SU-DHL-6 (cell line): ENCODE measurements around the gene ACMSD.

Source experiments
- H2AFZ ChIP-seq: fragments of 200-600 bp; sonication (generic); 2 replicates; pipeline ENCODE4 v1.6.1; 2014; ENCODE audit warnings: low read depth, mild to moderate bottlenecking, moderate library complexity, mixed read lengths, antibody characterized with exemption, low read length; ENCODE audit not compliant: severe bottlenecking
- H3F3A ChIP-seq: fragments of 200-600 bp; shearing (Covaris generic); 2 replicates; pipeline ENCODE4 v1.6.0; 2016; ENCODE audit warnings: antibody characterized with exemption, mild to moderate bottlenecking; ENCODE audit not compliant: insufficient read depth
- H3K27ac ChIP-seq: fragments of 200-600 bp; sonication (generic); 2 replicates; pipeline ENCODE4 v1.5.1; 2016; ENCODE audit warnings: low read depth, mild to moderate bottlenecking, low read length, moderate library complexity, mixed read lengths
- H3K27me3 ChIP-seq: fragments of 200-600 bp; sonication (generic), shearing (Covaris generic); 2 replicates; pipeline ENCODE4 v1.6.0; 2014; ENCODE audit warnings: mild to moderate bottlenecking, low read length
- H3K36me3 ChIP-seq: fragments of 200-600 bp; sonication (generic); 2 replicates; pipeline ENCODE4 v1.6.1; 2014; ENCODE audit warnings: mild to moderate bottlenecking, low read length, mixed read lengths
- H3K4me2 ChIP-seq: fragments of 300-600, 200-600 bp; shearing (Covaris generic), sonication (generic); 2 replicates; pipeline ENCODE4 v1.6.0; 2014; ENCODE audit warnings: low read length, low read depth, mild to moderate bottlenecking; ENCODE audit not compliant: poor library complexity, severe bottlenecking
- H3K4me3 ChIP-seq: fragments of 200-600 bp; sonication (generic); 2 replicates; pipeline ENCODE4 v1.5.1; 2014; ENCODE audit warnings: antibody characterized with exemption, low read length, mild to moderate bottlenecking, mixed read lengths; ENCODE audit not compliant: insufficient read depth, poor library complexity, severe bottlenecking
- H3K79me2 ChIP-seq: fragments of 200-600 bp; sonication (generic); 2 replicates; pipeline ENCODE4 v1.6.1; 2014; ENCODE audit warnings: mild to moderate bottlenecking, low read length, moderate library complexity; ENCODE audit not compliant: insufficient read depth
- H3K9ac ChIP-seq: fragments of 200-600 bp; sonication (generic); 2 replicates; pipeline ENCODE4 v1.7.0; 2014; ENCODE audit warnings: mild to moderate bottlenecking, low read length
- H3K9me2 ChIP-seq: fragments of 200-600 bp; sonication (generic); replicated peaks from 2 replicates; pipeline ENCODE4 v1.6.1; 2014; ENCODE audit warnings: low read length; ENCODE audit not compliant: insufficient read depth
- H3K9me3 ChIP-seq: fragments of 200-600 bp; sonication (generic); 2 replicates; pipeline ENCODE4 v1.6.1; 2014; ENCODE audit warnings: low read length, mixed read lengths; ENCODE audit not compliant: insufficient read depth
- H4K20me1 ChIP-seq: fragments of 200-600 bp; sonication (generic); 2 replicates; pipeline ENCODE4 v1.6.1; 2014; ENCODE audit warnings: low read depth, mild to moderate bottlenecking, antibody characterized with exemption, low read length, moderate library complexity, mixed read lengths
- CTCF ChIP-seq: fragments of 200-600 bp; sonication (generic); IDR thresholded peaks from one replicate; pipeline ENCODE4 v1.5.1; 2017; ENCODE audit warnings: antibody characterized with exemption, mild to moderate bottlenecking, low read length, moderate library complexity; ENCODE audit not compliant: insufficient read depth, poor library complexity, severe bottlenecking
- EZH2phosphoT487 ChIP-seq: fragments of 200-600 bp; sonication (generic), shearing (Covaris generic); conservative IDR thresholded peaks from 2 replicates; pipeline ENCODE4 v1.6.1; 2018; ENCODE audit warnings: mild to moderate bottlenecking, antibody characterized with exemption, low read length, moderate library complexity, mixed read lengths

The ACMSD gene

DNA sequence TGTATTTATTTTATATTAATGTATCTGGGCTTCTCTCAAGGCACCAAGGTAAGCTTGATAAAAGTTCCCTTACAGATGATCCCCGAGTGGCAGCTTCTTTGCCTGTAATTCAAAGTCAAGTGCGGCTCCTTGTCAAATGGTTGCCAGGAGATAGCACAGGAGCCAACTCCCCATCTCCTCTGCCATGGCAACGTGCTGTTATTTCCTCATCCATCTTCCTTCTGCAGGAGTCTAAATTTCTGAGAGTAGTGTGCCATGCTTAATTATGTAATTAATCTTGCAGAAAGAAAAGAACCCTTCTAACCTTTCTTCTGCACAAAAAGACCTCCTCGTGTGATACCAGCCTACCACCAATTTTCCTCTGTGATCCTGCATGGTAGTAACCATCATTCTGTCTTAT lies 46.2 kb upstream of the ACMSD start:
- Histone ChIP-seq H3K9me2 (no peaks in the 10 kb centered on the region), H3K9ac (no peak overlapping the region), H3K9me3 (no peaks in the 10 kb centered on the region), H2AFZ (no peak overlapping the region), H3F3A (no peaks in the 10 kb centered on the region), H4K20me1 (no peaks in the 10 kb centered on the region), H3K4me3 (no peak overlapping the region), H3K27me3 (no peaks in the 10 kb centered on the region), H3K36me3 (no peaks in the 10 kb centered on the region), H3K79me2 (no peaks in the 10 kb centered on the region), H3K27ac (no peak overlapping the region), H3K4me2 (no peak overlapping the region)
- no peak for TF ChIP-seq EZH2phosphoT487
- no peak for TF ChIP-seq CTCF

- Histone ChIP-seq H3K4me2 (no peak overlapping the region), H3K9ac (no peak overlapping the region), H2AFZ (no peak overlapping the region), H3K9me3 (no peaks in the 10 kb centered on the region), H3K27me3 (no peaks in the 10 kb centered on the region), H3K79me2 (no peaks in the 10 kb centered on the region), H3K36me3 (no peaks in the 10 kb centered on the region), H3K27ac (no peak overlapping the region), H3K4me3 (no peak overlapping the region), H3K9me2 (no peaks in the 10 kb centered on the region), H3F3A (no peaks in the 10 kb centered on the region), H4K20me1 (no peaks in the 10 kb centered on the region)
- no peak for TF ChIP-seq CTCF
- TF ChIP-seq EZH2phosphoT487, result no peak
These were observed 42.7 kb upstream of the ACMSD start for GRCh38 chr2:134795765-134796164.

DNA sequence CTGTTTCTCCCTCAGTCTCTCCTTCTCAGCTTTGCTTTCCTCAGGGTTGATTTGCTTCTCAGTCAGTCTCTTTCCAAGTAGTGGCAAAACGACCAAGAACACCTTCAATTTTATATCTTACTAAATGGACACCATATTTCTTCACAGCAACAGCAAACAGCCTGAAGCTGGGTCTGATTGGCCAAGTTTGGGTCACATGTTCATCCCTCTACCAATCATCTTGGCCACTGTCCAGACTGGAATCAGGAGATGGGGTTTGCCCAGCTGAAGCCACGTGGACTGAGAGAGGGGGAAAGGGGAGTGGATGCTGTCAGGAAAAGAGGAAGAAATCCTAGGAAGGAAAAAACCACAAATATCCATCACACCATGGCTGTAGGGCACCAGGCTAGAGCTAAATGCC lies 42.0 kb upstream of the ACMSD start:
- Histone ChIP-seq H4K20me1 (no peaks in the 10 kb centered on the region), H3K4me3 (no peak overlapping the region), H3K9ac (no peak overlapping the region), H2AFZ (no peak overlapping the region), H3F3A (no peaks in the 10 kb centered on the region), H3K27me3 (no peaks in the 10 kb centered on the region), H3K27ac (no peak overlapping the region), H3K36me3 (no peaks in the 10 kb centered on the region), H3K9me3 (no peaks in the 10 kb centered on the region), H3K4me2 (no peak overlapping the region), H3K9me2 (no peaks in the 10 kb centered on the region), H3K79me2 (no peaks in the 10 kb centered on the region)
- TF ChIP-seq EZH2phosphoT487 (no peak), CTCF (no peak)

DNA sequence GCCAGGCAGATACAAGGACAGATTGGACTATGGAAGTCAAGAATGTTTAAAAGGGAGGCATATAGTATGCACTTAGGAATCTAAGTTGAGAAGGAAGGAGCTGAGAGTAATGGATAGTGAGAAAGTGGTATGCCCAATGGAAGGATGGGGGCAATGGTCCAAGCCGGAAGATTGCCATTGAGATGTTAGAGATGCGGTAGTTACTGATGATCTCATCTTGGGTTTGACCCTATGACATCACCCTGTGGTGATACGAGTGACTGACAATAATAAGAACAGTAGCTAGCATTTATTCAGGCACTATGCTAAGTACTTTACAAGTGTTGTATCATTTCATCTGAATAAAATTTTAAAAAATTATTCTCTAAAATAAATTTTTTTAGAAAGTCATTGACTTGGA lies 38.5 kb upstream of the ACMSD start:
- Histone ChIP-seq H3K4me2 (no peak overlapping the region), H3K79me2 (no peaks in the 10 kb centered on the region), H2AFZ (no peak overlapping the region), H3K9me3 (peaks cover 8% of the 10 kb centered on the region; the same call in 1 of the 2 replicates), H3K4me3 (no peak overlapping the region), H3K36me3 (no peaks in the 10 kb centered on the region), H3F3A (no peaks in the 10 kb centered on the region), H3K27me3 (no peaks in the 10 kb centered on the region), H3K9me2 (no peaks in the 10 kb centered on the region), H3K27ac (no peak overlapping the region), H4K20me1 (no peaks in the 10 kb centered on the region), H3K9ac (no peak overlapping the region)
- no peak for TF ChIP-seq CTCF
- TF ChIP-seq EZH2phosphoT487, result no peak
